GM23338 (cell line): ENCODE data around the gene PAEP. TPM values are rescaled to one million over a fixed set of nuclear protein-coding genes. Genes with fewer than 3 reads are reported as not detected.

ENCODE experiments used
- ATAC-seq: fragments of 200-7000 bp; cut with Tn5 transposase; 3 replicates; pipeline ENCODE4 v1.9.1; 2020
- DNase-seq: peaks from one replicate; pipeline ENCODE4 v3.0.0-alpha.2; 2015; ENCODE audit warnings: low spot score
- H2AFZ ChIP-seq: fragments of 200-600 bp; sonication (generic); 2 replicates; pipeline ENCODE4 v1.8.0; 2016; ENCODE audit warnings: antibody characterized with exemption, mild to moderate bottlenecking, moderate library complexity
- H3F3A ChIP-seq: fragments of 200-600 bp; sonication (generic); replicated peaks from 2 replicates; pipeline ENCODE4 v1.8.0; 2017; ENCODE audit warnings: antibody characterized with exemption, mixed run types, low read depth
- H3K27ac ChIP-seq: fragments of 200-600 bp; sonication (generic); 2 replicates; pipeline ENCODE4 v1.6.1; 2016; ENCODE audit warnings: low read depth
- H3K27me3 ChIP-seq: fragments of 200-600 bp; sonication (generic); 2 replicates; pipeline ENCODE4 v1.8.0; 2016; ENCODE audit warnings: mild to moderate bottlenecking, mixed run types, moderate library complexity; ENCODE audit not compliant: insufficient read depth
- H3K36me3 ChIP-seq: fragments of 200-600 bp; sonication (generic); 2 replicates; pipeline ENCODE4 v1.8.0; 2016; ENCODE audit warnings: mild to moderate bottlenecking; ENCODE audit not compliant: insufficient read depth
- H3K4me1 ChIP-seq: fragments of 200-600 bp; sonication (generic); 2 replicates; pipeline ENCODE4 v1.8.0; 2016; ENCODE audit warnings: mild to moderate bottlenecking, moderate library complexity; ENCODE audit not compliant: insufficient read depth
- H3K4me2 ChIP-seq: fragments of 200-600 bp; sonication (generic); 2 replicates; pipeline ENCODE4 v1.7.1; 2017; ENCODE audit warnings: mixed run types
- H3K4me3 ChIP-seq: fragments of 200-600 bp; sonication (generic); 2 replicates; pipeline ENCODE4 v1.6.1; 2016; ENCODE audit warnings: mixed run types
- H3K79me2 ChIP-seq: fragments of 200-600 bp; sonication (generic); replicated peaks from 2 replicates; pipeline ENCODE4 v1.8.0; 2017; ENCODE audit warnings: mild to moderate bottlenecking; ENCODE audit not compliant: insufficient read depth
- H3K9me2 ChIP-seq: fragments of 200-600 bp; sonication (generic); 2 replicates; pipeline ENCODE4 v1.8.0; 2017; ENCODE audit not compliant: insufficient read depth
- H4K20me1 ChIP-seq: fragments of 200-600 bp; sonication (generic); replicated peaks from 2 replicates; pipeline ENCODE4 v1.8.0; 2017; ENCODE audit warnings: mild to moderate bottlenecking; ENCODE audit not compliant: insufficient read depth
- H3K27ac Mint-ChIP-seq: 2 replicates; pipeline ENCODE4 v1.8.0; 2020; ENCODE audit warnings: inconsistent platforms, mild to moderate bottlenecking, moderate library complexity, mixed read lengths
- H3K27me3 Mint-ChIP-seq: 3 replicates; pipeline ENCODE4 v1.8.0; 2022; ENCODE audit warnings: low read depth, mild to moderate bottlenecking, moderate library complexity, mixed read lengths, inconsistent platforms; ENCODE audit not compliant: insufficient read depth, poor library complexity
- H3K36me3 Mint-ChIP-seq: 3 replicates; pipeline ENCODE4 v1.8.0; 2021; ENCODE audit warnings: low read depth, mild to moderate bottlenecking, inconsistent platforms, moderate library complexity, mixed read lengths
- H3K4me1 Mint-ChIP-seq: 3 replicates; pipeline ENCODE4 v1.8.0; 2020; ENCODE audit warnings: mild to moderate bottlenecking, inconsistent platforms, mixed read lengths
- H3K4me3 Mint-ChIP-seq: 3 replicates; pipeline ENCODE4 v1.8.0; 2021; ENCODE audit warnings: moderate library complexity, mild to moderate bottlenecking, inconsistent platforms, mixed read lengths
- H3K9me3 Mint-ChIP-seq: 3 replicates; pipeline ENCODE4 v1.8.0; 2020; ENCODE audit warnings: moderate library complexity, mild to moderate bottlenecking, inconsistent platforms, mixed read lengths
- CREB1 ChIP-seq: fragments of 250-450 bp; sonication (Bioruptor Pico); IDR thresholded peaks from 2 replicates; pipeline ENCODE4 v1.5.0; 2020; ENCODE audit warnings: low read depth, mild to moderate bottlenecking, moderate library complexity
- CTCF ChIP-seq, 2 experiments: fragments of 200-600 bp in 1 of 2; sonication (generic) in 1 of 2; conservative IDR thresholded peaks; 2 replicates each; pipeline versions ENCODE4 v1.5.1 to v1.6.1; 2016 to 2017; ENCODE audit warnings: antibody characterized with exemption in 2 of 2, low read depth in 2 of 2, mild to moderate bottlenecking in 2 of 2, moderate library complexity in 1 of 2
- EZH2phosphoT487 ChIP-seq: fragments of 200-600 bp; sonication (generic); IDR thresholded peaks from one replicate; pipeline ENCODE4 v1.8.1; 2018; ENCODE audit warnings: antibody characterized with exemption; ENCODE audit not compliant: unreplicated experiment
- POLR2AphosphoS5 ChIP-seq: IDR thresholded peaks from 2 replicates; pipeline ENCODE4 v1.6.1; 2016; ENCODE audit warnings: antibody characterized with exemption, low read depth
- ZNF114 ChIP-seq: fragments of 250-450 bp; sonication (Bioruptor Pico); IDR thresholded peaks from 2 replicates; pipeline ENCODE4 v1.5.0; 2020; ENCODE audit warnings: mild to moderate bottlenecking, moderate library complexity
- ZNF462 ChIP-seq: fragments of 250-450 bp; sonication (Bioruptor Pico); IDR thresholded peaks from 2 replicates; pipeline ENCODE4 v1.5.0; 2020; ENCODE audit warnings: mild to moderate bottlenecking, moderate library complexity
- polyA plus RNA-seq: library from polyadenylated mRNA; unstranded; fragments of >200 nt; fragmentation: Nextera tagmentation; extraction: Ambion mirVana; gene quantifications from 2 replicates; pipeline ENCODE4 v1.2.1, GENCODE V29; 2016
- total RNA-seq: library from RNA; depleted of rRNA; stranded (reverse); fragments of >200 nt; shearing (Covaris generic); gene quantifications from 2 replicates; pipeline ENCODE4 v1.2.3, GENCODE V29; 2014

Gene PAEP
- total and polyA plus RNA-seq, 2 experiments from 2014 or later: not detected

GRCh38 chr9:135526089-135526729 is 35.3 kb upstream of the PAEP start:
- no peaks in the 10 kb centered on the region for H4K20me1 ChIP-seq
- H3K4me3 ChIP-seq: no peak overlapping the region
- H3K36me3 Mint-ChIP-seq: no peaks in the 10 kb centered on the region
- peaks cover 4% of the 10 kb centered on the region for H3K27me3 Mint-ChIP-seq
- H3K4me1 ChIP-seq: no peaks in the 10 kb centered on the region; the same call in 1 of the 2 replicates
- no peaks in the 10 kb centered on the region for H3K9me3 Mint-ChIP-seq
- no peaks in the 10 kb centered on the region for H3K27me3 ChIP-seq
- H3K27ac ChIP-seq: no peak overlapping the region
- H3K79me2 ChIP-seq: no peaks in the 10 kb centered on the region
- no peak for DNase-seq
- no peak for ATAC-seq
- no peak overlapping the region for H3K4me3 Mint-ChIP-seq
- no peak for TF ChIP-seq ZNF462 (CRISPR knock-in tag)
- TF ChIP-seq CTCF (conservative IDR thresholded peaks at IDR 0.05; ENCODE audit: low read depth in 2 of 2): no peak
- TF ChIP-seq CREB1 (CRISPR knock-in tag): no peak
- TF ChIP-seq EZH2phosphoT487: no peak
- TF ChIP-seq ZNF114 (CRISPR knock-in tag): no peak
- no peak for TF ChIP-seq POLR2AphosphoS5
- H2AFZ ChIP-seq: peak overlapping the region; percentile 76
- no peaks in the 10 kb centered on the region for H3K9me2 ChIP-seq
- H3K4me1 Mint-ChIP-seq: peaks cover 10% of the 10 kb centered on the region; the same call in 2 of the 3 replicates
- H3K4me2 ChIP-seq: no peak overlapping the region
- no peaks in the 10 kb centered on the region for H3F3A ChIP-seq
- H3K36me3 ChIP-seq: no peaks in the 10 kb centered on the region
- H3K27ac Mint-ChIP-seq: no peak overlapping the region
